HG03520 (cell line): ENCODE data around the gene RCN1.

Experiments
- ATAC-seq: cut with Tn5 transposase; IDR thresholded peaks from one replicate; pipeline ENCODE4 v1.9.1; 2021; ENCODE audit warnings: mild to moderate bottlenecking, moderate library complexity; ENCODE audit not compliant: unreplicated experiment

The RCN1 gene

GRCh38 chr11:32151027-32151426, 60.2 kb downstream of the RCN1 start:
- ATAC-seq: no peak

GRCh38 chr11:32152216-32152615, 61.3 kb downstream of the RCN1 start:
- no peak for ATAC-seq

GRCh38 chr11:32152821-32153220, 61.9 kb downstream of the RCN1 start:
- ATAC-seq: no peak

- no peak for ATAC-seq
These were observed 62.9 kb downstream of the RCN1 start for GRCh38 chr11:32153747-32154146.

- no peak for ATAC-seq
These were observed 63.4 kb downstream of the RCN1 start for GRCh38 chr11:32154275-32154674.
